Naive B cell (primary cell): ENCODE data around the gene GPR173. TPM values are rescaled to one million over a fixed set of nuclear protein-coding genes. Genes with fewer than 3 reads are reported as not detected.

Source experiments
- ATAC-seq, 2 donors: fragments of 150-1000 bp; cut with Tn5 transposase; 2 replicates each; pipeline ENCODE4 v1.10.0; 2021; ENCODE audit warnings: low read depth in 2 of 2, mild to moderate bottlenecking in 2 of 2, moderate library complexity in 2 of 2
- DNase-seq: peaks from one replicate; pipeline ENCODE4 v3.0.0; 2022
- H3K27ac Mint-ChIP-seq, 6 donors: one replicate each; pipeline ENCODE4 v1.8.0; 2020 to 2022; ENCODE audit warnings: mild to moderate bottlenecking in 6 of 6, mixed read lengths in 6 of 6, moderate library complexity in 5 of 6, inconsistent platforms in 2 of 6
- H3K27me3 Mint-ChIP-seq, 3 donors: one replicate each; pipeline ENCODE4 v1.8.0; 2021 to 2022; ENCODE audit warnings: mixed read lengths in 3 of 3, mild to moderate bottlenecking in 1 of 3
- H3K36me3 Mint-ChIP-seq, 2 donors: one replicate each; pipeline ENCODE4 v1.8.0; 2020 to 2022; ENCODE audit warnings: mixed read lengths in 2 of 2, inconsistent platforms in 1 of 2, mild to moderate bottlenecking in 1 of 2
- H3K4me1 Mint-ChIP-seq, 3 donors: one replicate each; pipeline ENCODE4 v1.8.0; 2020 to 2022; ENCODE audit warnings: mixed read lengths in 3 of 3, inconsistent platforms in 1 of 3, mild to moderate bottlenecking in 1 of 3, moderate library complexity in 1 of 3
- H3K4me3 Mint-ChIP-seq, 8 donors: one replicate each; pipeline ENCODE4 v1.8.0; 2020 to 2022; ENCODE audit warnings: mild to moderate bottlenecking in 8 of 8, mixed read lengths in 8 of 8, moderate library complexity in 8 of 8, inconsistent platforms in 2 of 8
- H3K9me3 Mint-ChIP-seq, 7 donors: one replicate each; pipeline ENCODE4 v1.8.0; 2020 to 2022; ENCODE audit warnings: mixed read lengths in 7 of 7, mild to moderate bottlenecking in 5 of 7, inconsistent platforms in 2 of 7, moderate library complexity in 1 of 7
- polyA plus RNA-seq, 6 donors: library from polyadenylated mRNA; unstranded; fragments of 300-500 nt; fragmentation: Illumina TruSeq; gene quantifications; one replicate each; pipeline ENCODE4 v1.2.3, GENCODE V29; 2021; ENCODE audit warnings: low read depth in 6 of 6

Gene GPR173
- polyA plus RNA-seq, 6 donors from 2014 or later: not detected

DNA sequence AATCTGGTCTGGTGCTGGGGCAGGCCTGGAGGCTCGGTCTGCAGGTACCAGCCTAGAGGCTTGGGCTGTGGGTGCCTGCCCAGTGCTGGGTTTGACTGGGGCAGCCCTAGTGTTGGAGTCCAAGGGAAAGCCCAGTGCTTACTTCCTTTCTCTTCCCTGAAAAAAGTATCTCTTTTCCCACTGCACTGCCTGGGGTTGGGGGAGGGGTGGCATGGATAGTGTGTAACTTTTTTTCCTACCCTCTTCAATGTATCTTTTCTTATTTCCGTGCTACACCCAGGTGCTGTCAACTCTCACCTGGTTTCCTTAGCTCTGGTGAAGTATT, 66.9 kb downstream of the GPR173 start:
- Mint-ChIP-seq H3K27me3 (no peaks in the 10 kb centered on the region), H3K9me3 (no peaks in the 10 kb centered on the region), H3K27ac (peak overlapping the region in 2 of 6 donors; percentile 11 to 90), H3K4me1 (peaks cover 0 to 11% (median 5%) of the 10 kb centered on the region in 3 donors), H3K4me3 (no peak overlapping the region), H3K36me3 (peaks cover 0 to 8% of the 10 kb centered on the region in 2 donors)
- no peak for ATAC-seq
- no peak for DNase-seq

DNA sequence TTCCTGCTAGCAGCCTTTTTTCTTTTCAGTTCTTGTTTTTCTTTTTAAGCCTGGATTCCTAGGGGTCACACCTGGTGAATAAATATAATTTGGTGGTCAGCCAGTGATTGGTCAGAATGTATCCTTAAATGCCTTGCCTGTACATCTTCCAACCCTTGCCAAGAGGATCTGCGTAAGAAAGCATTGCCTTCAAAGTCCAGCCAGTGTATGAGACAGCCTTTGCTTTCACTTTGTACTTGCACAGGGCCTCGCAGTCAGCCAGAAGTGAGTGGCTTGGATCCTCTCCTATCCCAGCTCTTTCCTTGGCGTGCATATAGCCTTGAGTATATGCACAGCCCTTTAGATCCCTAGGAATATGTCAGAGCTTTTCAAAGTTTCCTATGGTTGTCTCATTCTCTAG, 67.5 kb downstream of the GPR173 start:
- Mint-ChIP-seq H3K9me3 (no peaks in the 10 kb centered on the region), H3K4me3 (no peak overlapping the region), H3K27me3 (no peaks in the 10 kb centered on the region), H3K36me3 (peaks cover 0 to 8% of the 10 kb centered on the region in 2 donors), H3K27ac (peak overlapping the region in 1 of 6 donors; percentile 90), H3K4me1 (peaks cover 0 to 11% (median 5%) of the 10 kb centered on the region in 3 donors)
- ATAC-seq (no peak), DNase-seq (no peak)

DNA sequence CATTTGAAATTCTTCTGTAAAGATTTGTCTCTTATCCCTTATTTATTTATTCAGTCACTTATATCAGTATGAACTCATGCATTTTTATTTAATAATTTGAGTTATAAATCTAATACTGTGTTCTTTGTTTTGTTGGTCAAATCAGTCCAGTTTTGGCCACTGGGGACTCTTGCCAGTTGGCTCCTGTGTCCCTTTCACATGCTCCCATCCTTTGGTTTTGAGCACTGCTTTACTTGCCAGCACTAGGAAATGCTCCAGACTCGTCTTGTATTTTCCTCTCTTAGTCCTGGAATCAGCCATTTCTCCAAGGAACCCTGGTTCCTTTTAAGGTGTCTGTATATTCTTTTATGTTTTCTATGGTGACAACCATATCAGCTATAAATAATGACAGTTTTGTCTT, 73.4 kb downstream of the GPR173 start:
- Mint-ChIP-seq H3K4me1 (peaks cover 0 to 10% (median 0%) of the 10 kb centered on the region in 3 donors), H3K27ac (peak overlapping the region in 1 of 6 donors; percentile 91), H3K36me3 (peaks cover 9 to 15% of the 10 kb centered on the region in 2 donors), H3K9me3 (peaks cover 3 to 12% (median 7%) of the 10 kb centered on the region in 7 donors), H3K4me3 (no peak overlapping the region), H3K27me3 (no peaks in the 10 kb centered on the region)
- ATAC-seq (no peak), DNase-seq (no peak)

DNA sequence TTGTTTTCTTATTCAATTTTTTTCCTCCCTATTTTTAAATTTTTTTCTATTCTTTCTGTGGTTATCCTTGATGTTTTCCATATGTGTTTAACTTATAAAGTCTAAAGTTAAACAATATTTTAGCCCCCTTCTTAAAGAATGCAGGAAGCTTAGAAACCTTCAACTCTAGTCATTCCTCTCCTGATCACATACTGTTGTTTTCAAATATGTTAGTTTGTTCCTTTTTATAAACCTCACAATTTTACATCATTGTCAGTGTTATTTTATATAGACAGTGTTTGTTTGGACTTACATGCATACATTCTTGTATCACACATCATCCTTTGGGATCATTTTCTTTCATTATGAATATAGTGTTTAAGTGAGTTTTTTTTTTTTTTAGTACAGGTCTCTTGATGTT, 76.9 kb downstream of the GPR173 start:
- H3K4me3 Mint-ChIP-seq: no peak overlapping the region
- ATAC-seq: no peak
- H3K27me3 Mint-ChIP-seq: no peaks in the 10 kb centered on the region

GRCh38 chrX:53126377-53126776, 77.8 kb downstream of the GPR173 start:
- H3K27ac Mint-ChIP-seq: peak overlapping the region in 1 of 6 donors; percentile 7
- H3K9me3 Mint-ChIP-seq: peaks cover 4 to 12% (median 8%) of the 10 kb centered on the region in 7 donors
- DNase-seq: no peak
- H3K4me1 Mint-ChIP-seq: peaks cover 0 to 10% (median 0%) of the 10 kb centered on the region in 3 donors
- no peaks in the 10 kb centered on the region for H3K27me3 Mint-ChIP-seq
- peaks cover 17 to 22% of the 10 kb centered on the region in 2 donors for H3K36me3 Mint-ChIP-seq
- ATAC-seq: no peak
- no peak overlapping the region for H3K4me3 Mint-ChIP-seq

More for the DNA sequence above, 76.9 kb downstream of the GPR173 start:
- Mint-ChIP-seq H3K36me3 (peaks cover 17% of the 10 kb centered on the region in 2 donors), H3K4me1 (peaks cover 0 to 10% (median 0%) of the 10 kb centered on the region in 3 donors), H3K9me3 (peaks cover 4 to 12% (median 8%) of the 10 kb centered on the region in 7 donors), H3K27ac (no peak overlapping the region)
- no peak for DNase-seq

GRCh38 chrX:53128097-53128749, 79.6 kb downstream of the GPR173 start:
- ATAC-seq (no peak), DNase-seq (no peak)
- Mint-ChIP-seq H3K27ac (peak overlapping the region in 1 of 6 donors; percentile 33), H3K4me1 (peaks cover 0 to 10% (median 0%) of the 10 kb centered on the region in 3 donors), H3K36me3 (peaks cover 27 to 37% of the 10 kb centered on the region in 2 donors), H3K27me3 (no peaks in the 10 kb centered on the region), H3K4me3 (no peak overlapping the region), H3K9me3 (peaks cover 4 to 12% (median 8%) of the 10 kb centered on the region in 7 donors)

Other genes starting within 250 kb of the GPR173 start
- not detected for gene XAGE5, start 237.5 kb upstream of the GPR173 start, polyA plus RNA-seq
- not detected for gene XAGE3, start 180.7 kb upstream of the GPR173 start, polyA plus RNA-seq
- gene FAM156B, start 151.5 kb upstream of the GPR173 start, polyA plus RNA-seq: 1 to 10 TPM; 4.8 to 8.3 (median 6.9) TPM
- gene FAM156A, start 90.3 kb upstream of the GPR173 start, polyA plus RNA-seq: 10 to 100 TPM in 1 of 6 donors, 1 to 10 TPM in 5; 2.2 to 11.1 (median 4.7) TPM
- gene TSPYL2, start 33.6 kb downstream of the GPR173 start, polyA plus RNA-seq: 10 to 100 TPM; 10.9 to 24.0 (median 14.5) TPM
- 1 to 10 TPM in 5 of 6 donors, not detected in 1; 1.2 to 3.8 (median 2.2) TPM for gene KANTR, start 45.4 kb downstream of the GPR173 start, polyA plus RNA-seq
- gene KDM5C, start 176.4 kb downstream of the GPR173 start, polyA plus RNA-seq: 10 to 100 TPM; 13.8 to 36.9 (median 28.8) TPM
- 1 to 10 TPM in 2 of 6 donors, under 1 TPM in 3, not detected in 1; 0.49 to 2.2 (median 0.89) TPM for gene IQSEC2, start 232.8 kb downstream of the GPR173 start, polyA plus RNA-seq